SU-DHL-6 (cell line): ENCODE data around the gene EPC1.

Source experiments
- EZH2phosphoT487 ChIP-seq: fragments of 200-600 bp; sonication (generic), shearing (Covaris generic); conservative IDR thresholded peaks from 2 replicates; pipeline ENCODE4 v1.6.1; 2018; ENCODE audit warnings: mild to moderate bottlenecking, antibody characterized with exemption, low read length, moderate library complexity, mixed read lengths
- TF ChIP-seq, protein P1 (sequence below): fragments of 200-600 bp; sonication (generic); IDR thresholded peaks from one replicate; pipeline ENCODE4 v1.5.1; 2017; ENCODE audit warnings: antibody characterized with exemption, mild to moderate bottlenecking, low read length, moderate library complexity; ENCODE audit not compliant: insufficient read depth, poor library complexity, severe bottlenecking

DNA sequence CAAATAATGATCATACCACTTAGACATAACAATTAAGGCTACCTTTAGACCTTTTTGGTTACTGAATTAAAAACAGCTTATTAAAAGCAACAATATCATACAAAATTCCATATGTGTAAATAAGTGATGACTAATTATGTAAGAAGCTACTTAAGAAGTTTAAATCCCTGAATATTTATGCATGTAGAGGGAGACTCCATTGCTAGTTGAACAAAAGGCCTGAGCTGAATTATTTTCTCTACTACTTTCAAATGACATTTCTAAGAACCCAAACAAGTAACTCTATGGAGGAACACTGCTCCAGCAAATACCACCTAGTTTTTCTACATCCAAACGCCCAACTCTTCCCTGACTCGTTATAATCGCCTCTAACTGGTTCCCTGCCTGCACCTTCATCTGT, 31.5 kb downstream of the EPC1 start:
- TF ChIP-seq, protein P1, sequence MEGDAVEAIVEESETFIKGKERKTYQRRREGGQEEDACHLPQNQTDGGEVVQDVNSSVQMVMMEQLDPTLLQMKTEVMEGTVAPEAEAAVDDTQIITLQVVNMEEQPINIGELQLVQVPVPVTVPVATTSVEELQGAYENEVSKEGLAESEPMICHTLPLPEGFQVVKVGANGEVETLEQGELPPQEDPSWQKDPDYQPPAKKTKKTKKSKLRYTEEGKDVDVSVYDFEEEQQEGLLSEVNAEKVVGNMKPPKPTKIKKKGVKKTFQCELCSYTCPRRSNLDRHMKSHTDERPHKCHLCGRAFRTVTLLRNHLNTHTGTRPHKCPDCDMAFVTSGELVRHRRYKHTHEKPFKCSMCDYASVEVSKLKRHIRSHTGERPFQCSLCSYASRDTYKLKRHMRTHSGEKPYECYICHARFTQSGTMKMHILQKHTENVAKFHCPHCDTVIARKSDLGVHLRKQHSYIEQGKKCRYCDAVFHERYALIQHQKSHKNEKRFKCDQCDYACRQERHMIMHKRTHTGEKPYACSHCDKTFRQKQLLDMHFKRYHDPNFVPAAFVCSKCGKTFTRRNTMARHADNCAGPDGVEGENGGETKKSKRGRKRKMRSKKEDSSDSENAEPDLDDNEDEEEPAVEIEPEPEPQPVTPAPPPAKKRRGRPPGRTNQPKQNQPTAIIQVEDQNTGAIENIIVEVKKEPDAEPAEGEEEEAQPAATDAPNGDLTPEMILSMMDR: no peak
- TF ChIP-seq EZH2phosphoT487: no peak
